ENCODE data around the gene ZBTB48.
"Not testable (repeated sequence)": the region's sequence is repeated elsewhere in the genome, so short reads cannot be mapped to it uniquely, and the experiment has no call there.

ZBTB48 gene

GRCh38 chr1:6554907-6555778 is 24.7 kb upstream of the ZBTB48 start, which contains the start of gene TAS1R1:
Gene TAS1R1, plus strand, starts transcription at chr1:6555307. Its CDS starts 67 bp downstream, at chr1:6555374.
- DNase-seq (ENCODE audit: insufficient read length, low spot score) (no peak), FAIRE-seq (no peak)
- no peak for TF ChIP-seq CTCF (IDR thresholded peaks at IDR 0.05; ENCODE audit: insufficient read depth, missing control alignments)

- FAIRE-seq = no peak
- no peak for DNase-seq (ENCODE audit: insufficient read length, low spot score)
- TF ChIP-seq CTCF (IDR thresholded peaks at IDR 0.05; ENCODE audit: insufficient read depth, missing control alignments) = no peak
Measured at GRCh38 chr1:6557597-6557996, 22.2 kb upstream of the ZBTB48 start.

GRCh38 chr1:6559161-6559560 is 20.6 kb upstream of the ZBTB48 start:
- FAIRE-seq; DNase-seq (ENCODE audit: insufficient read length, low spot score): not testable (repeated sequence)

- TF ChIP-seq CTCF (IDR thresholded peaks at IDR 0.05; ENCODE audit: insufficient read depth, missing control alignments) = no peak
Measured at GRCh38 chr1:6560267-6560666, 19.5 kb upstream of the ZBTB48 start.

GRCh38 chr1:6569033-6569432 is 10.8 kb upstream of the ZBTB48 start:
- FAIRE-seq (no peak), DNase-seq (ENCODE audit: insufficient read length, low spot score) (no peak)
- TF ChIP-seq CTCF (IDR thresholded peaks at IDR 0.05; ENCODE audit: insufficient read depth, missing control alignments) = no peak

More at GRCh38 chr1:6560267-6560666, 19.5 kb upstream of the ZBTB48 start:
- DNase-seq (ENCODE audit: insufficient read length, low spot score) (no peak), FAIRE-seq (no peak)

- DNase-seq (ENCODE audit: insufficient read length, low spot score) (no peak), FAIRE-seq (no peak)
- TF ChIP-seq CTCF (IDR thresholded peaks at IDR 0.05; ENCODE audit: insufficient read depth, missing control alignments) = no peak
Measured at GRCh38 chr1:6570100-6570499, 9.7 kb upstream of the ZBTB48 start.

- TF ChIP-seq CTCF (IDR thresholded peaks at IDR 0.05; ENCODE audit: insufficient read depth, missing control alignments) = no peak
- FAIRE-seq (no peak), DNase-seq (ENCODE audit: insufficient read length, low spot score) (no peak)
Measured at GRCh38 chr1:6570987-6571386, 8.8 kb upstream of the ZBTB48 start.
